Activated CD4-positive, alpha-beta memory T cell treated with anti-CD3 and anti-CD28 coated beads for 36 hours (primary cell): ENCODE data around the gene FAM83F. TPM values are rescaled to one million over a fixed set of nuclear protein-coding genes. Genes with fewer than 3 reads are reported as not detected.
A peak's percentile ranks its signal among the peaks of the same experiment; 100 is the strongest.

ENCODE experiments used
- CTCF ChIA-PET: fragments of 350-600 bp; sonication (Branson Sonifier 250); formaldehyde crosslinking; loops from one replicate; lab custom pipeline; 2021; ENCODE audit warnings: antibody characterized with exemption, inconsistent platforms; lab: Charles Lee
- POLR2A ChIA-PET: fragments of 350-600 bp; sonication (Branson Sonifier 250); formaldehyde crosslinking; loops from one replicate; lab custom pipeline; 2021; ENCODE audit warnings: antibody characterized with exemption; lab: Charles Lee
- DNase-seq: peaks from one replicate; pipeline ENCODE4 v3.0.0-alpha.2; 2020
- H3K27ac Mint-ChIP-seq: one replicate; pipeline ENCODE4 v1.8.0; 2021; ENCODE audit warnings: mixed read lengths
- H3K27me3 Mint-ChIP-seq: one replicate; pipeline ENCODE4 v1.8.0; 2021; ENCODE audit warnings: mixed read lengths
- H3K36me3 Mint-ChIP-seq: one replicate; pipeline ENCODE4 v1.8.0; 2021; ENCODE audit warnings: mixed read lengths
- H3K4me1 Mint-ChIP-seq: one replicate; pipeline ENCODE4 v1.8.0; 2021; ENCODE audit warnings: low read depth, mixed read lengths
- H3K4me3 Mint-ChIP-seq: one replicate; pipeline ENCODE4 v1.8.0; 2021; ENCODE audit warnings: mild to moderate bottlenecking, mixed read lengths
- H3K9me3 Mint-ChIP-seq: one replicate; pipeline ENCODE4 v1.8.0; 2021; ENCODE audit warnings: mixed read lengths
- intact Hi-C: fragments of 100-400 bp; cut with micrococcal nuclease; formaldehyde crosslinking; loops from one replicate; pipeline ENCODE4 v1.15.1; 2023
- total RNA-seq, 2 experiments: library from RNA; stranded (reverse); gene quantifications; one replicate each; pipeline ENCODE4 v1.2.3, GENCODE V29; 2021

Gene FAM83F
- total RNA-seq, 2 experiments from 2014 or later, result 0.26 to 0.41 TPM

DNA sequence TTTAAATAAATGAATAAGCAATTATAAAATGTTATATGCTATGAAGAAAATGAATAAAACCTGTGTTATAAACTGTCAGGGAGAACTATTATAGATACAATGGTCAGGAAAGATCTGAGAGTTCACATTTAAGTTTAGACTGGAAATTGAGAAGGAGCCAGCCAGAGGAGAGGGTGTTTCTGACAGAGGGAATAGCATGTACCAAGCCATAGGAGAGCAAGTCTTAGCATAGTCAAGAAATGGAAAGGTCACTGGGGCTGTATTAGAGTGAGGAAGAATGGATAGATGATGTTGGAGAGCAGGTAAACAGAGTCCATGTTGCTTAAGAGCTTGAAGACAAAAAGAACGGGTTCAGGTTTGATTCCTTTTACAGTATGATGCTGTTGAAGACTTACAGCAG, 87.4 kb downstream of the FAM83F start:
- no peak overlapping the region for H3K27ac Mint-ChIP-seq
- ChIA-PET CTCF (interaction anchor here (0.8 to 1.0 kb wide), 2 partner anchors 11 to 13 kb away, joined by 3 to 5 read pairs; no protein-coding TSS in a partner anchor), POLR2A (no interaction called here)
- H3K4me1 Mint-ChIP-seq, result peaks cover 28% of the 10 kb centered on the region
- H3K9me3 Mint-ChIP-seq, result no peaks in the 10 kb centered on the region
- no peak for DNase-seq
- H3K27me3 Mint-ChIP-seq, result no peaks in the 10 kb centered on the region
- intact Hi-C loops, result no loop called here
- no peaks in the 10 kb centered on the region for H3K36me3 Mint-ChIP-seq
- H3K4me3 Mint-ChIP-seq, result no peak overlapping the region

GRCh38 chr22:40083794-40084193, 89.0 kb downstream of the FAM83F start:
- POLR2A ChIA-PET, result interaction anchor here (1.2 kb wide), 1 partner anchor 9 kb away, joined by 4 read pairs; no protein-coding TSS in a partner anchor
- H3K4me3 Mint-ChIP-seq, result no peak overlapping the region
- H3K27ac Mint-ChIP-seq, result no peak overlapping the region
- intact Hi-C loops, result no loop called here
- no peaks in the 10 kb centered on the region for H3K9me3 Mint-ChIP-seq
- H3K27me3 Mint-ChIP-seq, result no peaks in the 10 kb centered on the region
- no peaks in the 10 kb centered on the region for H3K36me3 Mint-ChIP-seq
- peaks cover 36% of the 10 kb centered on the region for H3K4me1 Mint-ChIP-seq
- CTCF ChIA-PET, result no interaction called here
- no peak for DNase-seq

DNA sequence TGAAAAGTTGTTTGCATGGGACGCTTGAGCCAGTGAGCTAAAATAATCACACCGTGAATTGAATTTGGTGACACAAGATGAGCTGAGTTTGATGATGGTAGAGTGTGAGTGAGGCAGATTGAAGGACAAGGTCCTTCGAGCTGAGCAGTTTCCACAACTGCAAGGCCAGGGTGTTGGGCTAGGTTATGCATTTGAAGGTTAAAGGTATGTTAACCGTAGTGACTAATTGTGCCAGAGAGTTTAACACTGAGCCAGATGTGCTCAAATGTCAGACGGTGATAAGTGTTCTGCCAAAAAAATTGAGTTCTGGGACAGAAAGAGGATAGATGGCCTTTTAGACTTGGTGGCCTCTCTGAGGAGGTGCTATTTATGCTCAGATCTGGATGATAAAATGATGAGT, 89.5 kb downstream of the FAM83F start:
- Mint-ChIP-seq H3K27ac (no peak overlapping the region), H3K27me3 (no peaks in the 10 kb centered on the region), H3K36me3 (no peaks in the 10 kb centered on the region), H3K9me3 (no peaks in the 10 kb centered on the region), H3K4me3 (no peak overlapping the region), H3K4me1 (peaks cover 34% of the 10 kb centered on the region)
- CTCF ChIA-PET, result no interaction called here
- POLR2A ChIA-PET, result interaction anchor here (1.2 kb wide), 1 partner anchor 8 kb away, joined by 4 read pairs; no protein-coding TSS in a partner anchor
- DNase-seq, result no peak
- intact Hi-C loops, result no loop called here

- no peak for DNase-seq
- H3K4me1 Mint-ChIP-seq, result peaks cover 62% of the 10 kb centered on the region
- intact Hi-C loops, result no loop called here
- no peaks in the 10 kb centered on the region for H3K27me3 Mint-ChIP-seq
- ChIA-PET POLR2A (interaction anchor here (0.9 to 1.5 kb wide), 3 partner anchors 18 to 44 kb away, joined by 3 read pairs; no protein-coding TSS in a partner anchor), CTCF (interaction anchor here (0.6 to 1.6 kb wide), 4 partner anchors 19 to 446 kb away, joined by 3 read pairs; no protein-coding TSS in a partner anchor)
- no peaks in the 10 kb centered on the region for H3K9me3 Mint-ChIP-seq
- H3K27ac Mint-ChIP-seq, result peak overlapping the region; percentile 49
- peaks cover 2% of the 10 kb centered on the region for H3K36me3 Mint-ChIP-seq
- no peak overlapping the region for H3K4me3 Mint-ChIP-seq
Measured at GRCh38 chr22:40088818-40089217, 94.1 kb downstream of the FAM83F start.

Other genes with a start within 250 kb of the FAM83F start
- under 1 TPM; 0.41 to 0.95 TPM for gene ENTHD1, start 101.2 kb upstream of the FAM83F start, total RNA-seq
- 10 to 100 TPM; 37.7 to 38.1 TPM for gene GRAP2, start 93.9 kb upstream of the FAM83F start, total RNA-seq
- 1 to 10 TPM in 1 of 2 experiments, under 1 TPM in 1; 0.86 to 1.1 TPM for gene TMA7B, start 34.6 kb upstream of the FAM83F start, total RNA-seq
- gene TNRC6B, start 183.0 kb downstream of the FAM83F start, total RNA-seq, result 10 to 100 TPM; 34.9 to 38.8 TPM